ENCODE results near the gene LDAH. TPM values are rescaled to one million over a fixed set of nuclear protein-coding genes. Genes with fewer than 3 reads are reported as not detected.

Gene LDAH
- total RNA-seq, 1 donor from 2014 or later: 43.6 TPM

- DNase-seq (ENCODE audit: low spot score): no peak
These were observed 184.1 kb downstream of the LDAH start for GRCh38 chr2:20638646-20639430.

DNA sequence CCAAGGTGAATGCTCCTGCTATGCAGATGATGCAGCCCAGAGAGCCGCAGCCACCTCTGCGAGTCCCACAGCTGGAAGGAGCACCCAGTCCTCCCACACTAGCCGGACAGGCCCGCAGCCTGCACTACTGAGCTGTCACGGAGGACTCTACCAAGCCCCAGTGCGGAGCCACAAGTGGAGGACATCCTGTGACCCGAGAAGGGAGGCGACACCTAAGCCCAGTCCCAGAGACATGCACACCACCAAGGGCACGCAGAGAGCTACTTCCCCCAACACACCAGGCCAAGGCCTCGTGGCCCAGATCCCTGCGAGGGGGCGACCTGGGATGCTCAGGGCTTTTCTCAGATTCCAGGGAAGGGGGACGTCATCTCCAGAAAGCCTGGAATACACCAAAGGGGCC lies 184.9 kb downstream of the LDAH start:
- DNase-seq (ENCODE audit: low spot score): no peak

GRCh38 chr2:20637147-20637546 lies 185.8 kb downstream of the LDAH start:
- DNase-seq (ENCODE audit: low spot score): no peak

GRCh38 chr2:20635675-20636584 lies 187.0 kb downstream of the LDAH start:
- DNase-seq (ENCODE audit: low spot score): peak; percentile 83

DNA sequence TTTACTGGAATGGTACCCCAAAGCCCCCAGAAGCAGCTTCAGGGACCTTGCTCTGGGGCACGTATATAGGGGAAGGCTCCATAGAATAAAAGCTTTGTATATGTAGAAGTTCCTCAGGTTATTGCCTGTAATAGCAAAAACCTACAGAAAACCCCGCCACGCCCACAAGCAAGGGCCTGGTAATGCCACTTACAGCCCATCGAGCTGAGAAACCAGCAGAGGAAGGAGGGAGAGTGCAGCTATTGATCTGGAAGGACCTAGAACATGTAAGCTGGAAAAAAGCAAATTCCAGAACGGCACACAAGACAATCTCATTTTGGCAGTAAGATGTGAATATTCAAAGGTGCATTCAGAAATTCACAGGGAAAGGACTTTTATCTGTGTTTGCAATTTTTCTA lies 187.8 kb downstream of the LDAH start:
- no peak for DNase-seq (ENCODE audit: low spot score)

DNA sequence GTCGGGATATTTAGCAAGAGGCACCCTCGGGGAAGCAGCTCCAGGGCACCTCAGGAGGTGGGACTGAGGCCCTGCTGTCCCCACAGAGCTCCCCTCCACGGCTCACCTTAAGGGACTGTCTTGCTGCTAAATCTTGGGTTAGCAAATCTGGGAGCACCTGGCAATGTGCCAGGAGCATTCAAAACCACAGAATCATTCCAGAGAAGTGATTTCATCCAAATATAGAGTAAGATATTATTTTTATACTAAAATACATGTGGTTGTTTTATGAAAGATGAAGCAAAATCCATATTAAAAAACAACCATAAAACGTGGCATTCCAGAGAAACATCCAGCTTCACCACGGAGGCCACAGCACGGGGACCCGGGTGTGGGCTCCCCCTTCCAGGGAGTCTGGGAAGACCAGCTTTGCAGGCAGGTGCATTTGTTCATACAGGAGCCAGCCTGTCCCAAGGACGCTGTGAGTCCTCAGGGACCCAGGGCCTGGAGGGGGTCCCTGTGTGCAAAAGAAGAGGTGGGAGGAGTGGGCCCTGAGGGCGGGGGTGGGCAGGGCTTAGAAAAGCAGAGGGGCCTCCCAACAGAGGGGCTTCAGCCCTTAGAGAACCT lies 188.3 kb downstream of the LDAH start:
- DNase-seq (ENCODE audit: low spot score): peak; percentile 43

Other genes starting within 250 kb of the LDAH start
- gene HS1BP3, start 172.0 kb downstream of the LDAH start, total RNA-seq (ENCODE audit: insufficient read depth, low replicate concordance): 18.5 TPM
- gene GDF7, start 156.0 kb downstream of the LDAH start, total RNA-seq (ENCODE audit: insufficient read depth, low replicate concordance): 11.8 TPM
- gene APOB, start 221.0 kb upstream of the LDAH start, total RNA-seq (ENCODE audit: insufficient read depth, low replicate concordance): 1.7 TPM

Measured in umbilical cord (tissue), 2 donors.